SK-N-SH (cell line): ENCODE results near the gene ARHGAP10.

Source experiments
- CTCF ChIP-seq: fragments of 200-600 bp; sonication (generic); IDR thresholded peaks from 2 replicates; pipeline ENCODE4 v1.6.1; 2017; ENCODE audit warnings: antibody characterized with exemption, mild to moderate bottlenecking, moderate library complexity
- IRF3 ChIP-seq: fragments of 150-350 bp; IDR thresholded peaks from 2 replicates; pipeline ENCODE4 v1.6.1; 2016; ENCODE audit warnings: mild to moderate bottlenecking, low read depth, low read length
- POLR2AphosphoS5 ChIP-seq: IDR thresholded peaks from 2 replicates; pipeline ENCODE4 v1.6.1; 2012; ENCODE audit warnings: low read depth, low read length
- RCOR1 ChIP-seq: fragments of 150-350 bp; IDR thresholded peaks from 2 replicates; pipeline ENCODE4 v1.6.1; 2017; ENCODE audit warnings: antibody characterized with exemption, low read length
- SMC3 ChIP-seq: IDR thresholded peaks from 2 replicates; pipeline ENCODE4 v1.6.1; 2012; ENCODE audit warnings: low read depth, low read length, improper control_type of control experiment
- TAF1 ChIP-seq: IDR thresholded peaks from 2 replicates; pipeline ENCODE4 v1.6.1; 2012; ENCODE audit warnings: low read depth, mild to moderate bottlenecking, low read length, moderate library complexity, borderline replicate concordance

- TF ChIP-seq CTCF: no peak
- no peak for TF ChIP-seq POLR2AphosphoS5
- TF ChIP-seq SMC3: no peak
- no peak for TF ChIP-seq TAF1
- no peak for TF ChIP-seq RCOR1
- TF ChIP-seq IRF3: no peak
These were observed 349.9 kb downstream of the ARHGAP10 start for GRCh38 chr4:148081745-148082144.
